NCI-H526 (cell line): ENCODE results near the gene UBTFL1.
"Not testable (repeated sequence)": the region's sequence is repeated elsewhere in the genome, so short reads cannot be mapped to it uniquely, and the experiment has no call there.

Source experiments
- DNase-seq, 2 experiments: peaks; one replicate each; lab custom pipeline; 2025; lab: John Stamatoyannopoulos, UW

Gene UBTFL1

DNA sequence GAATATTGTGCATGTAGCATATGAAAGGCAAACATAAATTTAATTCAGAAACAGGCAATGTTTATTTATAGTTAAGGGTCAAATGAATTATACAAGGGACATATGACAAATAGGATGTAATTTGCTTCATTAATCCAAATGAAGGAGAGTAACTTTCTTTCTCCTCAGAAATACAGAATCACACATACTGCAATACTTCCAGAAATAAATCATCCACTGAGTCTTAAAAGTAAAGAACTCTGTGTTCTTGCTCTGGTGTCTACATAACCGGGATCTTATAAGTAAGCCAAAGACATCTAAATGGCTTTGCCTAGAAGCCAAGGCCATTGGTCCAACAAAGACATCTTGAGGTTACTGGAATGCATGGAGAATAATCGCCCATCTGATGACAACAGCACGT, at the start of gene UBTFL1:
TSS of gene UBTFL1 (plus strand) at position 301 of the 400 bp plus-strand sequence. CDS start at position 301, 0 bp downstream.
- not testable (repeated sequence) for DNase-seq

DNA sequence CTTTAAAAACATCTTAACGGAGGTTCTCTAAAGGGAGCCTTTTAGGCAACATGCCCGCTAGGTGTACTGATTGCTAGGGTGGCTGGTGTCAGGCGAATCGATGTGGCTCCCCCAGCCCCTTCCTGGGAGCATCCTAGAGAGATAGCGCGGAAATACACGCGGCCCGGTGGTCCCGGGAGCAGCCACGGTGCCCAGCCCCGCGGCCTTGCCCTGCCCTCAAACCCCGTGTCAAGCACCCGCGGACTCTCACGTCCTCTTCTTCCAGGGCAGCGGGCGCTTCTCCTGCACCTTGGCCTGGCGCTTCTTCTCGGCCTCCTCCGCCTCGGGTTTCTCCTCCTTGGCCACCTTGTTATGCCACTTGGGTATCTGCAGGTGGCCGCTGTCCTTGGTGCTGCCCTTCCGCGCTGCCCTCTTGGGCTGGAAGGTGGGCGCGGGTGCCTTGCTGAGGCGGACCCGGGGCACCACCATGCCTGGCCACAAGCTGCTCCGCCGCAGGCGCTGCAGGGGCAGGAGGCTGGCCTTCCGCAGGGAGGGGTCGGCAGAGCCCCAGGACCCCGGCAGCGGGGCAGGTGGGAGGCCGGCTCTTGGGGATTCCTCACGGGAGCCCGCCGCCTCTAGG, 34.0 kb upstream of the UBTFL1 start:
- DNase-seq: not testable (repeated sequence)

- not testable (repeated sequence) for DNase-seq
These were observed 33.4 kb upstream of the UBTFL1 start for GRCh38 chr11:90052311-90052710.

DNA sequence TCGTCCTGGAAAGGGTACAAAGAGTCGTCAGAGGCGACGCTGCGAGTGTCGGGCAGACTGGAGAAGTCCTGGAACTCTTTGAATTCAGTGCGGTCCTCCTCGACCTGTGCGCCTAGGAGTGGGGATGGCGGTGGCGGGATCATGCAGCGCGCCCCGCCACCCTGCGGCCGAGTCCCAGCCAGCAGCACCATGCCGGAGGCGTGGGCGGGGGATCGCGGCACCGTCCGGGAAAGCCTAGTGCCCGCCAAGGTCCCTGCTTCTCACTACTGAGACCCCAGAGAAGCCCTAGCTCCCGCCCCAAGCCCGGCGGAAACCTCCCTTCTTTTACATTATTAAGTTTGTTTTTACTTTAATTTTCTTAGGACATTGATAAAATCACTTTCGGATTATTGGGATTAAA, 32.2 kb upstream of the UBTFL1 start:
- DNase-seq: not testable (repeated sequence)

DNA sequence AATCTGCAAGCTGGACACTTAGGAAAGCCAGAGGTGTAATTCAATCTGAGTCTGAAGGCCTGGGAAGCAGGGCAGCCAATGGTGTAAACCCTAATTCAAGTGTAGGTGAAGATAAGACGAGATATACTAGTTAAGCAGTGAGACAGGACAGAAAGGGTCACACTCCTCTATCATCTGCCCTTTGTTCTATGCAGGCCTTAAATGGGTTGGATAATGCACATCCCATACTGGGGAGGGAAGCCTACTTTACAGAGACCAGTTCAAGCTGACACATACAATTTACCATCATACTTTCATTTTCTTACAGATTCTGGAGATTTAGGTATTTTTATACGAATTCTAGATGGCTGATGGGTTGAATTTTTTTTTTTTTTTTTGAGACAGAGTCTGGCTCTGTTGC, 3.0 kb downstream of the UBTFL1 start:
- not testable (repeated sequence) for DNase-seq

DNA sequence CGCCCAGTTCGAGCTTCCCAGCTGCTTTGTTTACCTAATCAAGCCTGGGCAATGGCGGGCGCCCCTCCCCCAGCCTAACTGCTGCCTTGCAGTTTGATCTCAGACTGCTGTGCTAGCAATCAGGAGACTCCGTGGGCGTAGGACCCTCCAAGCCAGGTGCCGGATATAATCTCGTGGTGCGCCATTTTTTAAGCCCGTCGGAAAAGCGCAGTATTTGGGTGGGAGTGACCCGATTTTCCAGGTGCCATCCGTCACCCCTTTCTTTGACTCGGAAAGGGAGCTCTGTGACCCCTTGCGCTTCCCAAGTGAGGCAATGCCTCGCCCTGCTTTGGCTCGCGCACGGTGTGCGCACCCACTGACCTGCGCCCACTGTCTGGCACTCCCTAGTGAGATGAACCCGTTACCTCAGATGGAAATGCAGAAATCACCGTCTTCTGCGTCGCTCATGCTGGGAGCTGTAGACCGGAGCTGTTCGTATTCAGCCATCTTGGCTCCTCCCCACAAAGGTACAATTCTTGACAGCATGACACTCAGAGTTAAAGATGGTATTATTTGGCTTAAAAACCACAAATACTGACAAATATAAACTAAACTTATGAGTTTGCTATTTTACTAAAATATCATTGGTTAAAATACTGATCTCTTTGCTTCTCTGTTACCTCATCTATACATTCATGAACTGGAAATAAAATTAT, 9.6 kb downstream of the UBTFL1 start:
- DNase-seq: not testable (repeated sequence)

DNA sequence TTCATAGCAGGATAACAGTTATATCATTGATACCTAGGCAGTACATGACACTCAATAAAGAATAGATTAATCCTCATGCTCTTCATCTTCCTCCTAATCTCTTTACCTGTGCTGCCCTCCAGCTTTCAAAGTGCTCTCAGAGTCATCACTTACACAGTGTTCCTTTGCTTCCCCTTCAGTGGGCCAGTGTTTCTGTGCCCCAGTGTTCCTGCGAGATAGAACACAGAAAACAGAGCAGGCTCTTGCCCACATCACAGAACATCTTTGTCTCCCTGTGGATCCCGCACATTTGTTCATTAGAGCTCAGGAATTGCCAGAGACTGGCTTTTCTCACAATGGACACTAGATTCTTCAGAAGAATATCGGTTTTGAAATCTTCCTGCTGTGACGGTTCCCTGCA, 12.5 kb downstream of the UBTFL1 start:
- DNase-seq: peak in 1 of 2 experiments; percentile 11

DNA sequence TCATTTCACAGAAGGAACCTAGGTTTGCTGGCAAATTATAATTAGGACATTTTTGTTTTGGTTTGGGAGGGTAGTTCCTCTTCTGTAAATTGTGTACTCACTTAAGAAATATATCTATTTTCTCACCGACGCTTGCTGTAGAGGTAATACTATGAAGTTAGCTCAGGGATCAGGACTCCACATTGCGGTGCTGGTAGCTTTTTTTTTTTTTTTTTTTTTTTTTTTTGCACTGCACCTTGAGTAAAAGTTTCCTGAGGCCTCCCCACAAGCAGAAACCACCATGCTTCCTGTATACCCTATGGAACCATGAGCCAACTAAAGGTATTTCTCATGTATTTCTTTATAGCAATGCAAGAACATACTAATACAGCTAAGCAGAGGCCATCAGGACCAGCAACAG, 14.7 kb downstream of the UBTFL1 start:
- no peak for DNase-seq

GRCh38 chr11:90113541-90113940, 27.8 kb downstream of the UBTFL1 start:
- DNase-seq: peak in 1 of 2 experiments; percentile 55

DNA sequence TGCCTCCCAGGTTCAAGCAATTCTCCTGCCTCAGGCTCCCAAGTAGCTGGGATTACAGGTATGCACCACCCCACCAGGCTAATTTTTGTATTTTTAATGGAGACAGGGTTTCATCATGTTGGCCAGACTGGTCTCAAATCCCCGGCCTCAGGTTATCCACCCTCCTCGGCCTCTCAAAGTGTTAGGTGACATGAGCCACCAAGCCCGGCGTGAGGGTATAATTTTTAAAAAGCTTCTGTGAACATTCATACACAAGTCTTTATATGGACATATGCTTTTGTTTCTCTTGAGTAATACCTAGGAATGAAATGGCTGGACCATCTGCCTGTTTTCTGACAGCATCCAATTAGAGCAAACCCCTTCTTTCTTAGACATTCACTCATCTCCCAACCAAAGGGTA, 34.4 kb downstream of the UBTFL1 start:
- DNase-seq: no peak

GRCh38 chr11:90124371-90124770, 38.6 kb downstream of the UBTFL1 start:
- DNase-seq: no peak

- no peak for DNase-seq
These were observed 39.2 kb downstream of the UBTFL1 start for GRCh38 chr11:90124946-90125345.

DNA sequence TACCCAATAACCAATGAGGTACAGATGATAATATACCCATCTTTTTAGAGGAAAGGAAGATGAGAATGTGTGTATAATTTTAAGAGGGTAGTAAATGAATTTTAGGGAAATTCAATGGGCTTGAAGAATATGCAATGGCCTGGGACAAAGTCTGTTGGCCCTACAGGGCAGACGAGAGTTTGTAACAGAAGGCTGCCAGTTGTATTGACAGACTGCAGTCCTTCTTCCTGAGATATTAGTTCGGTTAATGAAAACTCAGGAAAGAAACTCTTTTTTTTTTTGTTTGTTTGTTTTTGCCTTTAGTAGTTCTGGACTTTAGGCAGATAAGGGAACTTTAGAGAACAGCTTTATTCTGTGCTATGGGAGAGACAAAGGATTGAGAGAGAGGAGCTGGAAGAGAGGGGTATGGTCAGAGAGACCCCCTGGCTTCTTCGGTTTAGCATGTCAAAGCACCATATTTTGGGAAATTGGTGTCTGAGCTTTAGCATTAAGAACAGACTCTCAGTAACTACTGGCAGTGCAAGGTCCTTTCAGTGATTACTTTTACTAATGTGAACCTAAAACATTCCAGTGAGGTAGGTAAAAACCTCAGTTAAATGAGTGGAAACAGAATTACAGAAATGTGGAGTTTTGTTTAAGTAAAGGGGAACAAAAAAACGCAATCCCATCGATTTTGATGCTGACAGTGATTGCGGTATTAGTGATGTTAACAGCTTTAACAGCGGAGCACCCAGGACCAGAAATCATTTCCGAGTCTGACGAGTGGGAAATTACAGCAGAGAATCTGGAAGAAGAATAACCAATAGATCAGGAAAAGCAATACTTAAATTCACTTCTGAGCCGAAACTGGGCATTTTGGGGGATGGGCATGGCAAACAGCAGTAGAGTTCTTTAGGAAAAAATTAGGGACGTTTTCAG, 48.1 kb downstream of the UBTFL1 start:
- no peak for DNase-seq

GRCh38 chr11:90134478-90135003, 48.8 kb downstream of the UBTFL1 start, which contains the start of gene NAALAD2:
Gene NAALAD2 (plus strand): TSS chr11:90134663. CDS start chr11:90134759, 96 bp downstream.
- DNase-seq: peak in 1 of 2 experiments; percentile 64

GRCh38 chr11:90135016-90135415, 49.3 kb downstream of the UBTFL1 start:
- no peak for DNase-seq
